ENCODE measurements around the gene PDK2.

Gene PDK2

GRCh38 chr17:50062293-50063243, 32.6 kb upstream of the PDK2 start:
- Histone ChIP-seq H3K27me3 (replicated peaks; ENCODE audit: insufficient read depth, low read length) (no peaks in the 10 kb centered on the region), H3K4me2 (ENCODE audit: low read depth, low read length) (no peak overlapping the region), H3K9ac (ENCODE audit: low read length) (no peak overlapping the region), H3F3A (ENCODE audit: insufficient read depth, low read length) (no peaks in the 10 kb centered on the region), H3K27ac (ENCODE audit: low read length) (no peak overlapping the region), H3K9me3 (replicated peaks; ENCODE audit: insufficient read depth, low read length) (no peaks in the 10 kb centered on the region), H3K4me3 (ENCODE audit: low read length) (no peak overlapping the region), H3K4me1 (ENCODE audit: low read length) (peaks cover 10% of the 10 kb centered on the region; the same call in 1 of the 2 replicates), H2AFZ (ENCODE audit: low read length) (no peak overlapping the region), H3K79me2 (ENCODE audit: low read length) (peaks cover 22% of the 10 kb centered on the region), H4K20me1 (ENCODE audit: insufficient read depth, low read length) (no peaks in the 10 kb centered on the region), H3K9me2 (replicated peaks; ENCODE audit: insufficient read depth, low read length) (no peaks in the 10 kb centered on the region), H3K36me3 (replicated peaks; ENCODE audit: insufficient read depth, low read length) (no peaks in the 10 kb centered on the region)
- no peak for TF ChIP-seq CTCF (IDR thresholded peaks at IDR 0.05; ENCODE audit: low read length)
- DNase-seq: no peak

GRCh38 chr17:50063561-50064252, 31.4 kb upstream of the PDK2 start:
- H3K4me3 ChIP-seq (ENCODE audit: low read length): no peak overlapping the region
- no peaks in the 10 kb centered on the region for H3K27me3 ChIP-seq (replicated peaks; ENCODE audit: insufficient read depth, low read length)
- no peak overlapping the region for H3K27ac ChIP-seq (ENCODE audit: low read length)
- H3K4me2 ChIP-seq (ENCODE audit: low read depth, low read length): no peak overlapping the region
- H3K79me2 ChIP-seq (ENCODE audit: low read length): peaks cover 16% of the 10 kb centered on the region
- TF ChIP-seq EZH2phosphoT487 (IDR thresholded peaks at IDR 0.05; ENCODE audit: low read length) (no peak), EZH2 (optimal IDR thresholded peaks at IDR 0.05; ENCODE audit: low read depth, low read length) (no peak), CTCF (IDR thresholded peaks at IDR 0.05; ENCODE audit: low read length) (no peak)
- no peaks in the 10 kb centered on the region for H3K9me3 ChIP-seq (replicated peaks; ENCODE audit: insufficient read depth, low read length)
- H3F3A ChIP-seq (ENCODE audit: insufficient read depth, low read length): no peaks in the 10 kb centered on the region
- H2AFZ ChIP-seq (ENCODE audit: low read length): no peak overlapping the region
- no peaks in the 10 kb centered on the region for H3K36me3 ChIP-seq (replicated peaks; ENCODE audit: insufficient read depth, low read length)
- no peaks in the 10 kb centered on the region for H4K20me1 ChIP-seq (ENCODE audit: insufficient read depth, low read length)
- DNase-seq: no peak
- peaks cover 5% of the 10 kb centered on the region; the same call in 1 of the 2 replicates for H3K4me1 ChIP-seq (ENCODE audit: low read length)
- no peak overlapping the region for H3K9ac ChIP-seq (ENCODE audit: low read length)
- no peaks in the 10 kb centered on the region for H3K9me2 ChIP-seq (replicated peaks; ENCODE audit: insufficient read depth, low read length)

- DNase-seq: no peak
- Histone ChIP-seq H3K4me1 (ENCODE audit: low read length) (peaks cover 3% of the 10 kb centered on the region; the same call in 1 of the 2 replicates), H2AFZ (ENCODE audit: low read length) (no peak overlapping the region)
Observed at GRCh38 chr17:50064253-50065001, 30.7 kb upstream of the PDK2 start.

More at GRCh38 chr17:50064253-50065001, 30.7 kb upstream of the PDK2 start:
- no peaks in the 10 kb centered on the region for H4K20me1 ChIP-seq (ENCODE audit: insufficient read depth, low read length)
- no peak for TF ChIP-seq CTCF (IDR thresholded peaks at IDR 0.05; ENCODE audit: low read length)
- TF ChIP-seq EZH2phosphoT487 (IDR thresholded peaks at IDR 0.05; ENCODE audit: low read length): no peak
- no peak for TF ChIP-seq EZH2 (optimal IDR thresholded peaks at IDR 0.05; ENCODE audit: low read depth, low read length)
- peaks cover 12% of the 10 kb centered on the region for H3K79me2 ChIP-seq (ENCODE audit: low read length)
- H3K4me3 ChIP-seq (ENCODE audit: low read length): no peak overlapping the region
- H3K4me2 ChIP-seq (ENCODE audit: low read depth, low read length): no peak overlapping the region
- no peak overlapping the region for H3K9ac ChIP-seq (ENCODE audit: low read length)
- no peaks in the 10 kb centered on the region for H3K36me3 ChIP-seq (replicated peaks; ENCODE audit: insufficient read depth, low read length)
- H3K9me2 ChIP-seq (replicated peaks; ENCODE audit: insufficient read depth, low read length): no peaks in the 10 kb centered on the region
- H3F3A ChIP-seq (ENCODE audit: insufficient read depth, low read length): no peaks in the 10 kb centered on the region
- no peak overlapping the region for H3K27ac ChIP-seq (ENCODE audit: low read length)
- H3K9me3 ChIP-seq (replicated peaks; ENCODE audit: insufficient read depth, low read length): no peaks in the 10 kb centered on the region
- H3K27me3 ChIP-seq (replicated peaks; ENCODE audit: insufficient read depth, low read length): no peaks in the 10 kb centered on the region
